ENCODE measurements around the gene CDK18.

Gene CDK18

DNA sequence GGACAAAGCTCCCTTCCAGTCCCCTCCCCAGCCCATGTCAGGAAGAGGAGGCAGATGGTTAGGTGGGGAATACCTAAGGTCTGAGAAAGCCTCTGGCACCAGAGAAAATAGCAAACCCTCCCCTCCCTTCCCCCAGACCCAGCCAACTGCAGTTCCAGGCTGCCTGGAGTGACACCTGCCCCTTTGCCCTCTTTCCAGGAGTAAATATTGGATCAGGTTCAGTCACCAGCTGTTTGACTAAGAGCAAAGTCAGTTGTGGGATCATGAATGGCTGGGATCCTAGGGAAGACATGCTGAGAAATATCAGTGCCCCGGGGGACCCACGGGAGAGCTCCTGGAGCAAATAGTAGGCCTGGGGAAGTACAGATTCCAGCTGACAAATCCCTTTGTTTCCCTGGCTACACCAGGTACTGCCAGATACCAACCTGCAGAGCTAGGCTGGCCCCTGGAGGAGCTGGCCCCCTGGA, 12.2 kb upstream of the CDK18 start:
- TF ChIP-seq REST (IDR thresholded peaks at IDR 0.05; ENCODE audit: insufficient read depth in 1 of 2, low read depth in 2 of 2, low read length in 2 of 2) (no peak), POLR2AphosphoS5 (IDR thresholded peaks at IDR 0.05; ENCODE audit: low read depth, low read length) (no peak)

- TF ChIP-seq TAF1 (IDR thresholded peaks at IDR 0.05; ENCODE audit: borderline replicate concordance, insufficient read depth, low read length) (no peak), POLR2AphosphoS5 (IDR thresholded peaks at IDR 0.05; ENCODE audit: low read depth, low read length) (no peak), REST (IDR thresholded peaks at IDR 0.05; ENCODE audit: insufficient read depth in 1 of 2, low read depth in 2 of 2, low read length in 2 of 2) (no peak), SIN3A (IDR thresholded peaks at IDR 0.05; ENCODE audit: borderline replicate concordance, insufficient read depth, low read length) (no peak), FOXP2 (optimal IDR thresholded peaks at IDR 0.05; ENCODE audit: borderline replicate concordance, extremely low read depth, extremely low read length, insufficient read depth) (no peak)
These were observed 11.7 kb upstream of the CDK18 start for GRCh38 chr1:205492774-205493173.

- TF ChIP-seq FOXP2 (optimal IDR thresholded peaks at IDR 0.05; ENCODE audit: borderline replicate concordance, extremely low read depth, extremely low read length, insufficient read depth) (no peak), SIN3A (IDR thresholded peaks at IDR 0.05; ENCODE audit: borderline replicate concordance, insufficient read depth, low read length) (no peak), REST (IDR thresholded peaks at IDR 0.05; ENCODE audit: insufficient read depth in 1 of 2, low read depth in 2 of 2, low read length in 2 of 2) (no peak), TAF1 (IDR thresholded peaks at IDR 0.05; ENCODE audit: borderline replicate concordance, insufficient read depth, low read length) (no peak), POLR2AphosphoS5 (IDR thresholded peaks at IDR 0.05; ENCODE audit: low read depth, low read length) (no peak)
These were observed 11.0 kb upstream of the CDK18 start for GRCh38 chr1:205493241-205494085.

DNA sequence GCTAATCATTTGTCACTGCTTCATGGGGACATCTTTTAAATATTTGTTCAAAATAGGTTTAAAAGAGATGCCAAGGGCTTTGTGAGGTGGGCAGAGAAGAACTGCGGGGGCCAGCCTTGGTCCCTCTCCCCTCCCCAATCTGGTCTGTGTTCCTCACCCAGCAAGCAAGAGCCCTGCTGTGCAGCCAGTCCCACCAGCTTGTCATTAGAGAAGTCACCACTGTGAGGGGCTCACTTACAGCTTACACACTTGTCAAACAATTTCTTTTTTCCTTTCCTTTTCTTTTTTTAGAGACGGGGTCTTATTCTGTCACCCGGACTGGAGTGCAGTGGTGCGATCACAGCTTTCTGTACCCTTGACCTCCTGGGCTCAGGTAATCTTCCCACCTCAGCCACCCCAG, 10.4 kb upstream of the CDK18 start:
- TF ChIP-seq POLR2AphosphoS5 (IDR thresholded peaks at IDR 0.05; ENCODE audit: low read depth, low read length) = no peak
- no peak for TF ChIP-seq TAF1 (IDR thresholded peaks at IDR 0.05; ENCODE audit: borderline replicate concordance, insufficient read depth, low read length)
- no peak for TF ChIP-seq SIN3A (IDR thresholded peaks at IDR 0.05; ENCODE audit: borderline replicate concordance, insufficient read depth, low read length)
- TF ChIP-seq FOXP2 (optimal IDR thresholded peaks at IDR 0.05; ENCODE audit: borderline replicate concordance, extremely low read depth, extremely low read length, insufficient read depth) = no peak
- TF ChIP-seq REST (IDR thresholded peaks at IDR 0.05; ENCODE audit: insufficient read depth in 1 of 2, low read depth in 2 of 2, low read length in 2 of 2) = no peak

Data from PFSK-1 (cell line).